HPDE6-E6E7 (cell line): ENCODE measurements around the gene PTGES3.
"Not testable (repeated sequence)": the region's sequence is repeated elsewhere in the genome, so short reads cannot be mapped to it uniquely, and the experiment has no call there.

Source experiments
- DNase-seq: peaks from one replicate; pipeline ENCODE4 v3.0.0; 2011; ENCODE audit warnings: missing footprints; ENCODE audit errors: extremely low spot score

PTGES3 gene

GRCh38 chr12:56709759-56710376 is 21.8 kb upstream of the PTGES3 start:
- DNase-seq, result no peak

GRCh38 chr12:56704522-56704921 is 16.4 kb upstream of the PTGES3 start:
- DNase-seq, result not testable (repeated sequence)

GRCh38 chr12:56699020-56699661 is 11.1 kb upstream of the PTGES3 start:
- DNase-seq, result no peak

GRCh38 chr12:56695327-56696101 is 7.4 kb upstream of the PTGES3 start:
- no peak for DNase-seq

- no peak for DNase-seq
Observed at GRCh38 chr12:56694161-56694560, 6.1 kb upstream of the PTGES3 start.

- peak; percentile 70 for DNase-seq
Observed at GRCh38 chr12:56688846-56689109, 694 bp upstream of the PTGES3 start.

GRCh38 chr12:56687223-56688128 is 608 bp downstream of the PTGES3 start:
- peak; percentile 17 for DNase-seq

GRCh38 chr12:56684745-56685359 is 3.2 kb downstream of the PTGES3 start:
- no peak for DNase-seq

- no peak for DNase-seq
Observed at GRCh38 chr12:56682323-56682722, 5.8 kb downstream of the PTGES3 start.

- no peak for DNase-seq
Observed at GRCh38 chr12:56679883-56680575, 8.1 kb downstream of the PTGES3 start.

GRCh38 chr12:56678852-56679251 is 9.2 kb downstream of the PTGES3 start:
- DNase-seq, result no peak

- no peak for DNase-seq
Observed at GRCh38 chr12:56677680-56678079, 10.4 kb downstream of the PTGES3 start.

GRCh38 chr12:56676851-56677580 is 11.1 kb downstream of the PTGES3 start:
- DNase-seq, result no peak

GRCh38 chr12:56671608-56672007 is 16.5 kb downstream of the PTGES3 start:
- DNase-seq, result no peak

- DNase-seq, result no peak
Observed at GRCh38 chr12:56670836-56671235, 17.2 kb downstream of the PTGES3 start.

GRCh38 chr12:56668197-56668457 is 20.0 kb downstream of the PTGES3 start:
- no peak for DNase-seq

GRCh38 chr12:56661979-56662638 is 26.0 kb downstream of the PTGES3 start:
- no peak for DNase-seq

- DNase-seq, result no peak
Observed at GRCh38 chr12:56661560-56661959, 26.5 kb downstream of the PTGES3 start.

- no peak for DNase-seq
Observed at GRCh38 chr12:56658921-56659320, 29.2 kb downstream of the PTGES3 start.
